Stimulated activated CD8-positive, alpha-beta memory T cell treated with anti-CD3 and anti-CD28 coated beads, Interleukin-4, amount 100 ng/mL, for 1 hour (primary cell): ENCODE data around the gene RAPGEF5.

Experiments
- DNase-seq, 2 donors: peaks; one replicate each; pipeline ENCODE4 v3.0.0-alpha.2; 2020; ENCODE audit warnings: low read depth in 2 of 2, low spot score in 1 of 2

The RAPGEF5 gene

GRCh38 chr7:22378199-22378980 lies 21.4 kb upstream of the RAPGEF5 start:
- no peak for DNase-seq

- DNase-seq = no peak
These were observed 20.7 kb upstream of the RAPGEF5 start for GRCh38 chr7:22377703-22378102.

DNA sequence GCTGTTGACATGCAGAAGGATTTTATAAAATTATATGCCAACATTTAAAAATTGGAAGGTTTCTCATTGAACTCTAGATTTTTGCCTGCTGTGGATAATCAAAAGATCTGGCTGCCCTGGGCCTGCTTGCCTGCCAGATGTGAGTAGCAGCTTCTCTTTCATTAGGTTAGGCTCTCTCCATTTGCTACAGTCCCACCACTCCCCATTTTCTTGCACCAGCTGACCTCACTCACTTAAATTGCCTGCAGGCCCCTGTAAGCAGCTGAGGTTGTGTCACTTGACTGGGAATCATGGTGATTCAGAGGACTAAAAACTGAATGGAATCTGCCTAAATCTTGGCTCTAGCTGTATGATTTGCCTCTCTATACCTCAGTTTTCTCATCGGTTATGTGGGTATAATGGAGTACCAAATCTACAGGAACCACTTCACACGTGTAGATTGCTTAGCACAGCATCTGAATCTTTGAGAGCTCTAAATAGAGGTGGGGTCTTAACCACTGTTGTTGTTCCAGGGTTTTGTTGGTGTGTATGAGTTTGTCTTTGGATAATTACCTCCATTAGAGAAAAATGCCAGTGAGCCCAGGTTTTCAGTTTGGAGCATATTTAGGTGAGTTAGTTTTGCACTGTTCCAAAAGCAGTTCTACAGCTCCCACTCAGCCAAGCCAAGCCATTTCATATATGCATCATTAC lies 18.6 kb upstream of the RAPGEF5 start:
- DNase-seq = no peak

DNA sequence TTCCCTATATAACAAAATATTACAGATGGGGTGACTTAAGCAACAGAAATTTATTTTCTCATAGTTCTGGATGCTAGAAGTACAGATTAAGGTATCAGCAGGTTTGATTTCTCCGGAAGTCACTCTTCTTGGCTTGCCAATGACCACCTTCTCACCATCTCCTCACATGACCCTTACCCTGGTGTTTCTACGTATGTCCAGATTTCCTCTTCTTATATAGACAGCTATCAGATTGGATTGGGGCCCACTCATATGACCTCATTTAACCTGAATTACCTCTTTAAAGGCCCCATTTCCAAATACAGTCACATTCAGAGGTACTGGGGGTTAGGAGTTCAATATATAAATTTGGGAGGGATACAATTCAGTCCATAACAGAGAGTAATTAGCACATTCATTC lies 17.0 kb upstream of the RAPGEF5 start:
- DNase-seq = no peak

GRCh38 chr7:22373388-22373787 lies 16.4 kb upstream of the RAPGEF5 start:
- DNase-seq = no peak

DNA sequence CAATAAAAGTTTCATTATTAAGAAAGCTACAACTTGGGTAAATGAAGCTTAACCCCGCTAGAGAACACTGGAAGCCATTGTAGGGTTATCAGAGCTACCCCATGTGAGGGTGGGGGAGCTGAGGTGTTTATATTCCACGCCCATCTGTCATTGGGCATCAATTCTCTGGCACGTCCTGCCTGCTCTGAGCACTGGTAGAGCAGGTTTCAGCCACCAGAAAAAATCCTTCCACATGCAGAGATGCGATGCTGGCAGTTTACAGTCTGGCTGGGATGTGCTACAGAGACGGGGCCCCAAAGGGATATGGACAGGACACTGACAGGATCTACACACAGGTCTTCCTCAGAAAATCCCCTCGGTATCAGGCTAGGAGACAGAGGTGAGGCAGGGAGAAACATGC lies 15.9 kb upstream of the RAPGEF5 start:
- DNase-seq = no peak

DNA sequence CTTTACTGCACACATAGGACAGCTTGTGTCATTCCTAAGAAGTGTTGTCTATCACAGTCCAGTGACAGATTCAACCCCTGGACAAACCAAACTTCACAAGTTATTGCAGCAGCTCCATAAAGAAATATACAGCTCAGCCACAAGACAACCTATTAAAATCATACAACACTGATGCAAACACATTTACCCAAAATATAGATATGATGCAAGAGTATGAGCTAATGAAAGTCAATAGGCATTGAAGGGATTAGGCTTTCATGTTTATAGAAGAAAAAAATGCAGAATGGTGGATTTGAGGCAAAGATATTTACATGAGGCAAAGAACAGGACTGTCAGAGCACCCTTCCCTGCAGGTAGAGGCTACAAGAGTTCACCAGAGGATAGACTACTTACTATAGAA lies 14.9 kb upstream of the RAPGEF5 start:
- DNase-seq = no peak

GRCh38 chr7:22364900-22365299 lies 7.9 kb upstream of the RAPGEF5 start:
- no peak for DNase-seq

DNA sequence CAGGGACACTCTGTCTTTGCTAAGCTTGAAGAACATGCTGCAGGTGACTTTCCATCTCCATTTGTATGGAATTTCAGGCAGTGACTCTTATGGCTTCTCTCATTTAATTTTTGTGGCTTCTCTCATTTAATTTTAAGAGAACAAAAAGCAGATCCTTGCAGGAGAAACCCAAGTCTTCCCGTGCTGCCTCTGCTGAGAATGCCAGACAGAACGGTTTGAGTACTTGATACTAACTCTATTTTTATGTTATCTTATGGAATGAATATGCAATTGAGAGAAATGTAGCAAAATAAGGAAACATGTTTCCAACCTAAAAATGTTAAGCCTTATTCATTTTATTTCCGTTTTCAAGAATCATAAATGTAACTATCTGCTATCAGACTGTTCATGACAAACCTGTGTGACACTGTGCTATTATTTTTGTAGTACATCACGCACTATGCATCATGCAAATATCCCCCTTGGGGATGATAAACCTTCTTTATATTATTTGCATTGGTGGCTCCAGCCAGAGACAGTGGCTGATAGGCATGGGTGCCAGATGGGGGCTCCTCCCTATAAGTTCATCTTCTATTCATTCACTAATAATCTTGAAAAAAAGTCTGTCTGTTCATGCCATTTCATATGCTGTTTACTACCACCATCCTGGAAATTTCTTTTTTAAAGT lies 6.9 kb upstream of the RAPGEF5 start:
- no peak for DNase-seq

- no peak for DNase-seq
These were observed 4.8 kb upstream of the RAPGEF5 start for GRCh38 chr7:22361795-22362194.

DNA sequence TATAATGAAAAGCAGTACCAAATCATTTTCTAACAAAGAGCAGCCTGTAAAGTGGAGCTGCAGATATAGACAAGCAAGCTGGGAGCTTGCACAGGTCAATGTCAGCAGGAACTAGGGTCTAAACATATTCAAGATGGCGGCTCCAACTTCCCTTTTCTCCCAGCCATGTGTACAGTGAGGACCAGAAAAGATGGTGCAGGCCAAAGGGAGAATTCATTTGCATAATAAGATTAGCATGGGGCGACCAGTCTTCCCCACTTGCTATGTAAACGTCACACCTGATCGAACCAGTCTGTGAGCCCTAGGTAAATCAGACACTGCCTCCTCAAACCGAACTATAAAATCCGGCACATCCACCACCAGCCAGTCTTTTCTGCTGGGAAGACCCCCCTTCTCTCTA lies 4.4 kb upstream of the RAPGEF5 start:
- no peak for DNase-seq

DNA sequence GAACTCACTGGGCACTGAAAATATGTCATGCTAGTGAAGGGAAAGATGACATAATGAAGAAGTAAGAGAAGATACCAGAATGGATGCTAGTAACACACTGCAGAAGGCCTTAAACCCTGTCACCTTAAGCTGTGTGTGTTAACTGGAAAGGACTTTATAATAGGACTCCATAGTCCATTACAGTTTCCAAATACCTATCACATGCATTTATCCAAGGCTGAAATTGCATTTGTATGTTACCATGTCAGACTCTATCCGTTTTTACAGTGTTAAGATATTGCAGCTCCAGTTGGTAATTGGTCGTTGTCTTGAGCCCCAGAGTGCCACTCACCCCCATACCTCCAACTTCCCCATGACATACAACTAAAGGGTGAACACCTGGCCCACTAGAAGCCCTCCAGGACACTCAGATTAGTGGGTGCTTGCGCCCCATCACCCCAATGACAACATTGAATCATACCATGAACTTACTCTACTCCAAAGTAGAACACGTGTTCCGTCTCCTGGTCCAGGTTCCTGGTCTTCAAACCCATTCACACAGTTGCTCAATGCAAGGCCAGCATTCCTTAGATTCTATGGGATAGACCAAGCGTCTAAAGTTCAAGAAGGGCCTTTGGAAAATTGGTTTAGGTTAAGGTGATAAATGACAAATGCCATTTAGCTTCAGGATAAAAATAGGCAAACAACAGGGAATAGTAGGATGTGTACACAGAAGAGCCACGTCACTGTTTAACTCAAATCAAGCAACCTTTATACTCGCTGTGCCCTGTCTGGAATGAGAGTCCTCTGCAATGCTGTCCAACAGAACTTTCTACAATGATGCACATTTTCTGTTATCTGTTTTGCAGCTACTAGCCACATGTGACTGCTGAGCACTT lies 2.1 kb upstream of the RAPGEF5 start:
- no peak for DNase-seq

GRCh38 chr7:22357311-22358175 lies 589 bp upstream of the RAPGEF5 start:
- no peak for DNase-seq

DNA sequence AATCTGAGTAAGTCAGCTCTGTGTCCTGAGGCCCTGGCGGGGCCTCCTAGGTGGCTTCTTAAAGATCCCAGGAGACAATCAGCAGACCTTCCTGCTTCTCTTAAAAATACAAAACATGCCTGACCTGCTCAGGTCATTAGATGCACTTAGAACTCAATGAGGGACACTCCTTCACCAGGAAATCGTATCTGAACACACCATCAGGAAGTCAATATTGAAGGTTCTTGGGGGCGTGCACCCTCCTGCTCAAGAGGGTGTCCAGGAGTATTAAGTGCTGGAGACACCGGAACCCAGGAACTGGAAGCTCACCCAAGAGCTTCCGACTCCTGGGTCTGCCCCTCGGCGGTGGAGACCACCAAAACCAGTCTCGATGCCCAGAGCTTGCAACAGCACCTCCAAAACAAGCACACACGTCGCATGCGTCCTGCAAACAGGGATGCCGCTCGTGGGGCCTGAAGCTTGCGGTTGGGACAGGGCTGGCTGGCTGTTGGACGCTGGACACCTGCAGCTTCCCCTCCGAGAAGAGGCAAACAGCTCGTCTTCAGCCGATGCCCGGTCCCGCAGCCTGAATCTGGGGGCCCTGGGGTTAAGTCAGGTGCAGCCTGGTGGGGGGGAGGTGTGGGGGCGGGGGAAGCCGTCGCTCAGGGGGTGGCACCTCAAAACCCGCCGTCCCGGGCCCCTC lies 803 bp downstream of the RAPGEF5 start:
- no peak for DNase-seq

GRCh38 chr7:22355620-22356009 lies 1.3 kb downstream of the RAPGEF5 start:
- DNase-seq = no peak

DNA sequence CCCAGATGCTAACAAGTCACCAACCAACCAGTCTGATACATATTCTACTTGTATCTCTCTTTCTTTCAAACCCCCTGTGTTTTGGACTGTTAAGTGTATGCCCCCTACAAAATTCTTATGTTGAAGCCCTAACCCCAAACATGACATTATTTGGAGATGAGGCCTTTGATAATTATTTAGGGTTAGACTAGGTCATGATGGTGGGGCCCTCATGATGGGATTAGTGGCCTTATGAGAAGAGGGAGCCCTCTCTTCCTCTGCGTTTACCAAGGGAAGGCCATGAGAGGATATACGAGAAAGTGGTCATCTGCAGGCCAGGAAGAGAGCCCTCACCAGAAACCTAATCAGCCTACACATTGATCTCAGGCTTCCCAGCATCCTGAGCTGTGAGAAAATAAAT lies 2.5 kb downstream of the RAPGEF5 start:
- DNase-seq = no peak

DNA sequence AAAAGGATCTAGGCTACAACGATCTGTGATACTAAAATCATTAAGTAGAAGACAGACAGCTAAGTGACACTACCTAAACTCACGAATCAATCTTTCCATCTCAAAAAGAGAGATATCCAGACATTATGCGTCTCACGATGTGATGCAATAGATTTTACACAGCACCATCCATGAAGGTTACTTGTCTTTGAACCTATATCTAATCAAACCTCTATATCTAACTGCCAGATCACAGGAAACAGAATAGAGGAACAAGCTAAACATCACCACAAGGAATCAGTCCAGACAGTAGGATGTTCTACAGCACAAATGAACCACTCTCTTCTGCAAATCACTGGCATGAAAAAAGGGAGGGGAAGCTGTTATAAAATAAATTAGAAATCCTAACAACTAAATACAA lies 4.1 kb downstream of the RAPGEF5 start:
- no peak for DNase-seq

DNA sequence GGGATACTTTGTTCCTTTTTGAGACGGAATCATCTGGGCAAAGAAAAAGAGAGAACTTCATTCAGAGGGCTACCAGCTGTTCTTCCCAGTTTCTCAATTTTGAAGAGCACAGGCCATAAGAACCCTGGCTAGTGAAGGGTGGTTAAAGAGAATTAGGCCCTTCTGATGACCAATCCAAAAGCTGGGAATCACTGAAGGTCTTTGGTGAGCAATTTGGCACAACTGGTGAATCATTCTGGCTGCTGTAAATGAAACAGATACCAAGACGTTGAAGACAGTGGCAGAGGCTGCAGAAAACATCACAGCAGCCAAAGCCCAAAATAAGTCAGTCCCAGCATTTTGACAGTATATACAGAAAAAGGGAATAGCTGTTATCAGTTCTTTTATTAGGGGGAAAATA lies 5.1 kb downstream of the RAPGEF5 start:
- DNase-seq = no peak

DNA sequence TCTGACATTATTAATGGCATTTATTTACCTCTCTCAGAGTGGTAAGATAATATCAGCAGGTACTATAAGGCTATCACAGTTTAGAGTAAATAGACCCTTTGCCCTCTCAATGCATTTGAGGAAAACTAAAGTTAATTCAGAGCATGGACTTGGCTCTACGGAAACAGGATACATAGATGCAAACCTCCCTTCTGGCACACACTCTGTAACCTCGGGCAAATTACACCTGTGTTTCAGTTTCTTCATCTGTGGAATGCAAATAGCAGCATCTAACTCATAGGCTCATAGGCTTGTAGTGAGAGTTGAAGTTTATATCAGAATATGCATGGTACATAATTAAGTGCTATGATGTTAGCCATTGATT lies 5.6 kb downstream of the RAPGEF5 start:
- DNase-seq = no peak
